Stimulated activated CD8-positive, alpha-beta memory T cell treated with anti-CD3 and anti-CD28 coated beads, Interleukin-7, amount 100 ng/mL, for 24 hours (primary cell): ENCODE data around the gene PLCL2.
"Not testable (repeated sequence)": the region's sequence is repeated elsewhere in the genome, so short reads cannot be mapped to it uniquely, and the experiment has no call there.

Source experiments
- DNase-seq: peaks from one replicate; pipeline ENCODE4 v3.0.0-alpha.2; 2020; ENCODE audit warnings: low read depth

PLCL2 gene

DNA sequence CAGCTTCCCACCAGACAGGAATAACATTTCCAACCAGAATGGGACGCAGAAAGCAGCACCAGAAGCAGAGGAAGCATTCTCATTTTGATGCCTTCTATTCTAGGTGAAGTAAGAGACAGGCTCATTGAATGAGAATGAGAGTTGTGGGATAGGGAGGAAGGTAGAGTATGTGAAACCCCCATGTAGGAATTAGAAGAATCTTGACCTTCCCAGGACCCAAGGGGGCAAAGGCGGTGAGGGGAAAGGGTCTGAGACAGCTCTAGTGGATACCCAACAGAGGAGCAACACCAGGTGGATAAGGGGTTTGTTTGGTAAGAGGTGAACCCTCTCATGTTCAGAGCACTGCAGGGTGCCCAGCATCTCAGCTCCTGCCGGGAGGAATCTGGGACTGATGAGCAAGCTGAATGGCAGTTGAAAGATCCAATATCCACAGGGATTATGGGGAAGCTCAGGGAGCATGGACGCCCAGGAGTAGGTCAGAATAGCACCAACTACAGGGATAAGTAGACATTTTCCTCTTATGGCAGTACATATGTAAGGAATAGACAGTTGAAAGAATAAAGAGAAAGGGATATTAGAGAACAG lies 77.0 kb downstream of the PLCL2 start:
- no peak for DNase-seq

DNA sequence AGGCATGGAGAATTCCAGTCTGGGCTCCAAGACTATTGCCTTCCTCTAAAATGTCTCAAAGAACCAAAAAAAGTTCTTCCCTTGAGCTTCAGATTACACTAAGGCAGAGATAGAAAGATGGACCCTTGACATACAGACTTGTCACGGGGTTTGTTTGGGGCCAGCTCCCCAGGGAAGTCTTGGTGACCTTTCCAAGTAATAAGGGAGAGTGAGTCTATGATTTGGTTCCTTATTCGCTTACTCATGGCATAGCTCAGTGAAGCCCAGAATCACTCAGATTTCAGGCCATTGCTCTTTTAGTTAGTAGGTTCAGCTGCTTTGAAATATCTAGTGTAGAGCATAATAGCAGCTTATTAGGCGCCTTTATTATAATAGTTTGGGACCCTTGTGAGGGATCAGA lies 90.3 kb downstream of the PLCL2 start:
- DNase-seq, result no peak

DNA sequence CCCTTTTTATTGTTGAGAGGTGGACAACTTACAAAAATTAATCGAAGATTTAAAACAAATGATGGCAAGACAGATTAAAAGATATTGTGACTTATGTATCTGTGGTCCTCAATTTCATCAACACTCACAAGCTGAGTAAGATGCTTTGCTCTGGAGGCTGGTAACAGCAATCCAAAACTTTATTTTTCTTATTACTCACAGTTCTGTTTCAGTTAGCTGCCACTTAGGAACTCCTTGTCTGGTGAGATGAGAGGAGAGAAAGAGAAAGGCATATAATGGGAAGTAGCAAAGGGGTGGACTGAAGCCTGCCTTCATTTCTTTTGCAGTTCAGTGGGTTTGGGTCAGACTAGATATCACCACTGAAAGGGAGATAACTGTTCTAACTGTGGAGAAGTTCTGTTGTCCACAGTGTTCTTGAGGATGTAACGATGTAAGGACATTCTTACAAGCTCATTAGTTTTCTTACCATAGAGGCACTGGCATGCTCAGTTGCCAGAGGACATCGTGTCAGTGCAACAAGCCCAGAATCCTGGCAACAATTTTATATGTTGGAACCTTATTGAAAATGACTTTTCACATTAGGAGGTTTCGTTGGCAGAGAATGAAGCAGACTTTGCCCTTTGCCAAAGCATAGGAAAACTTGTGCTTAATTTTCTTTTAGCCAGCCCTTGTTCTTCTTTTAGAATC lies 93.6 kb downstream of the PLCL2 start:
- no peak for DNase-seq

DNA sequence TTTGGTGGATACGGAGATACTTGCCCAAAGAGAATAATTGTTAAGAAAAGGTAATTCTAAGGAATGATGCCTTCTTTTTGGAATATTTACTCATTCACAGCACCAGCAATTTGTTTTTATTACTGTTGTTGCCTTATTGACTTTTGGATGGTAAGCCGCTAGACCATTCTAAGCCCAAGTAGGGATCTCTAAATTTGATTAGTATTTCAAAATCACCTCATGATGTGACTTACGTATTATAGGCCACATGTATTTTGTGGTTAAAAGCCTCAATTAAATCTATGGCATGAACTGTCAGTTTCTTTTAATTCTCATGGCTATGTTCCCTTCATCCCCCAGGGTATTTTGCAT lies 94.1 kb downstream of the PLCL2 start:
- DNase-seq, result no peak

DNA sequence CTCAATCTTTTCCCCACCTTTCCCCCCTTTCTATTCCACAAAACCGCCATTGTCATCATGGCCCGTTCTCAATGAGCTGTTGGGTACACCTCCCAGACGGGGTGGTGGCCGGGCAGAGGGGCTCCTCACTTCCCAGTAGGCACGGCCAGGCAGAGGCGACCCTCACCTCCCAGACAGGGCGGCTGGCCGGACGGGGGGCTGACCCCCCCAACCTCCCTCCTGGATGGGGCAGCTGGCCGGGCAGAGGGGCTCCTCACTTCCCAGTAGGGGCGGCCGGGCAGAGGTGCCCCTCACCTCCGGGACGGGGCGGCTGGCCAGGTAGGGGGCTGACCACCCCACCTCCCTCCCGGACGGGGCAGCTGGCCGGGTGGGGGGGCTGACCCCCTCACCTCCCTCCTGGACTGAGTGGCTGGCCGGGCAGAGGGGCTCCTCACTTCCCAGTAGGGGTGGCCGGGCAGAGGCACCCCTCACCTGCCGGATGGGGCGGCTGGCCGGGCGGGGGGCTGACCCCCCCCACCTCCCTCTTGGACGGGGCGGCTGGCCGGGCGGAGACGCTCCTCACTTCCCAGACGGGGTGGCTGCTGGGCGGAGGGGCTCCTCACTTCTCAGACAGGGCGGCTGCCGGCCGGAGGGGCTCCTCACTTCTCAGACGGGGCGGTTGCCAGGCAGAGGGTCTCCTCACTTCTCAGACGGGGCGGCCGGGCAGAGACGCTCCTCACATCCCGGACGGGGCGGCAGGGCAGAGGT lies 95.2 kb downstream of the PLCL2 start:
- not testable (repeated sequence) for DNase-seq

DNA sequence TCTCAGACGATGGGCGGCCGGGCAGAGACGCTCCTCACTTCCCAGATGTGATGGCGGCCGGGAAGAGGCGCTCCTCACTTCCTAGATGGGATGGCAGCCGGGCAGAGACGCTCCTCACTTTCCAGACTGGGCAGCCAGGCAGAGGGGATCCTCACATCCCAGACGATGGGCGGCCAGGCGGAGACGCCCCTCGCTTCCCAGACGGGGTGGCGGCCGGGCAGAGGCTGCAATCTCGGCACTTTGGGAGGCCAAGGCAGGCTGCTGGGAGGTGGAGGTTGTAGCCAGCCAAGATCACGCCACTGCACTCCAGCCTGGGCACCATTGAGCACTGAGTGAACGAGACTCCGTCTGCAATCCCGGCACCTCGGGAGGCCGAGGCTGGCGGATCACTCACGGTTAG lies 95.8 kb downstream of the PLCL2 start:
- not testable (repeated sequence) for DNase-seq

DNA sequence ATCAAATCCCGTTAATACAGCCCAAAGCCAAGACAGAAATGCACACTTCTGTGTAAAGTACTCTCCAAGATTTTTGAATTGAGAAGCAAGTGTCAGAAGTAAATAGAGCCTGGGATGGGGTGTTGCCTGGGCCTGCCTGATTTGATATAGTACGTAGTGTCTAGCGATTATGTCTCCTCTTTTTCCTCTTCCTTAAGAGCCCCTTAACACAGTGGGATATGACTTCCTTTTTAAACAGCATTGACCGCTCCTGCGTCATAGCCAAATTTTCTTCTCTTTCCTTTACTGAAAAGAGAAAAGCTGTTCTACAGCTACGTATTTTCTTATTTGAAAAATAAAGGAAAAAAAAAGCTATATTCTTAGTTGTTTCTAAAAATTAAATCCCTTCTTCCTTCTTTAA lies 97.7 kb downstream of the PLCL2 start:
- DNase-seq, result no peak

DNA sequence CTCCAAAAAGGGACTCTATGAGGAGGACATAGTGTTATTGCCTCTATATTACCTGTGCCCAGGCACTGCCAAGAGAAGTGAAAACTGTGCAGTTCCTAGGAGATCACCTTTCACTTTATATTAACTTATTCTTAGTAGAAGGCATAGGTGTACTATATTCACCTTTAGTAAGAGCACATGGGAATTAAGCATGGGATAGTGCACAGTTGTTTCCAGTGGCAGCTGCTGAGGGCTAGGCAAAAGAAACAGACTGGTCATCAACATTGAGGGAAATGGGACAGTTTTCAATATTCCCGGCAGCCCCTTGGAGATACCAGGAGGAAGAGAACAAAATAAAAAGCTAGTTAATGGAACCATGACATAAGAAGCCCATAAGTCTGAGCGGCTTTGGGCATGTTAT lies 100.9 kb downstream of the PLCL2 start:
- no peak for DNase-seq

DNA sequence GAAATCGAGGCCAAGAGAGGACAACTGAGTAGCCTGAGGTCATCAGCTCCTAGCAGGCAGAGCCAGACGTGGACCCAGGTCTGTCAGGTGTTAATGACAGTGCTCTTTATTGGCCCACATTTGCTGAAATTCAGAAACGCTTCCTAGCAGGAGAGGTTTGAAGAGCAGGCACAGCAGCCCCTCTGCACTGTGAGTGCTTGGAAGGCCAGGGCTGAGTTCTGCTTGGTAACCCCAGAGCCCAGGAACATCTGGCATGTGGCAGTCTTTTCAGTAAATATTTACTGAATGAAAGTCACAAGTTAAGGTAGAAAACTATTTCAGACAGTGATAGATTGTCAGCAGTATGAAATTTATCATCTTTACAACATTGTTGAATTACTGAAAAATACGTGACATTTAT lies 102.4 kb downstream of the PLCL2 start:
- no peak for DNase-seq

DNA sequence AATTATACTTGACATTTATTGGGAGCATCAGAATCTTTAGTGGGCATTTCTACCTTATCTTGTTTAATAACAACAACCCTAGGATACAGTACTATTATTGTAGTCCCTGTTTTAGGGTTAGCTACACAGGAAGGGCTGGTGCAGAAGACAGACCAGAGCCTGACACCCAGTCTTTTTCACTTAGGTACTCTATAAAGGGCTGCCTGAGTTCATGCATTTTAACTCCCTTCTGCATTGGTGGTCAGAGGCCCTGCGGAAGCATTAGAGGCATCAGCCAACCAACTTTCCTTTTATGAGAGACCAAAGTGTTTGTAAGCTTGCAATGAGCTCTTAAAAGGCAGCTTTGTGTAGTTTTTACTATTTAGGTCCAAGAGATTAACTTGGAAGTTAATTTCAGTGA lies 105.4 kb downstream of the PLCL2 start:
- no peak for DNase-seq

DNA sequence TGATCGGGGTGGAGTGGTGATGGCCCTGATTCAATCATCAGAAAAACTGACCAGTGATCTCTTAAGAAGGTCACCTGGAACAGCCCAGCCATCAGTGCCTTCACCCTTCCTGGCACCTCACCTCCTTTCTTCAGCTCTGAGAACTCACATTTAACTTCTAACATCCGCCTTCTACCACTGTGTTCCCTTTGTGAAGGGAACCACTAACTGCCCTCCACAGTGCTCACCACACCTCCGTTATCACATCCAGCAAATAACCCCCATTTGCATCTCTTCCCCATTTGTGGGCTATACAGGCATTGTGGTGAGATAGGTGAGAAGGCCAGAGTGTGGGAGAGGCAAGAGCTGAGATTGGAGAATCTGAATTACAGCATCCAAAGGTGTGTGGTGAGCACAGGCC lies 107.4 kb downstream of the PLCL2 start:
- no peak for DNase-seq

DNA sequence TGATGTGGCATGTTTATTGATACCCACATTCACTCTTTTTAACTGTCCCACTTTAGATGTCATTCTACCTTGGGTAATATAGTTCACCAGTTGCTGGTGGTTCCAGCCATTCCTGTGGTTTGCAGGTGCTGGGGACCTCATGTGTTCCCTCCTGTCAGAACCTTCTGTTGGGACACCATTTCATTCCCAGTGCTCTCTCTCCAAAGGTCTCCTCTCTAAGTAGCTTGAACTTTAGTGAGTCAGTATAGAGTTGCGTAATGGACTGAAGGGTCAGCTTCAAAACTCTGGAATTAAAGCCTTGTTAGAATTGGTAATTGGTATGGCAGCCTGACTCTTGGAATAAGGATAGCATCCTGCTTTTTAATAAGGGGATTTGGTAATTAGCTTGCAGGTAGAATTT lies 108.5 kb downstream of the PLCL2 start:
- DNase-seq, result no peak

DNA sequence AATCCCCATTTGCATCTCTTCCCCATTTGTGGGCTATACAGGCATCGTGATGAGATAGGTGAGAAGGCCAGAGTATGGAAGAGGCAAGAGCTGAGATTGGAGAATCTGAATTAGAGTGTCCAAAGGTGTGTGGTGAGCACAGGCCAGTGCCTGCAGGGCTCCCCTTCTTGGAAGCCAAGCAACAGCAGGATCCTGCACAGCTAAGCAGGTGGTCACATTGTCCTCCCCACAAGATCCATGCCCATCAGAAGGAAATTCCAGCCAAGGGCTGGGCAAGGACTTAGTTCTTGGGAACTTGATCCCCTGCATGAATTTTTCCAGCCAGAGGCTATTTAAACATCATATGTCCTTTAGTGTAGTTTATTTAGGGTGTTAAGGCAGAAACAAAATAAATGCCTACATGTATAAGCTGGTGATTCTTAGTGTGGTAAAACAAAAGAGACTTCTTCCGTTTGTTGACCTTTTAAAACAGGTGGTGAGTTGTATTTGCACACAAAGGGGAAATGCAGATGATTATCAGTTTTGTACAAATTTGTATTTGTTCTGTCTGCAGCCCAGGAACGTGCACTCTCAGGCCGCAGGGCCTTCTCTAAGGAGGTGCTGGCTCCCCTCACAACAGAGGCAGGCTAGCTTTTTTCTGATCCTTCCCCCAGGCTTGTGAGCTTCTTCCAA lies 110.2 kb downstream of the PLCL2 start:
- no peak for DNase-seq

DNA sequence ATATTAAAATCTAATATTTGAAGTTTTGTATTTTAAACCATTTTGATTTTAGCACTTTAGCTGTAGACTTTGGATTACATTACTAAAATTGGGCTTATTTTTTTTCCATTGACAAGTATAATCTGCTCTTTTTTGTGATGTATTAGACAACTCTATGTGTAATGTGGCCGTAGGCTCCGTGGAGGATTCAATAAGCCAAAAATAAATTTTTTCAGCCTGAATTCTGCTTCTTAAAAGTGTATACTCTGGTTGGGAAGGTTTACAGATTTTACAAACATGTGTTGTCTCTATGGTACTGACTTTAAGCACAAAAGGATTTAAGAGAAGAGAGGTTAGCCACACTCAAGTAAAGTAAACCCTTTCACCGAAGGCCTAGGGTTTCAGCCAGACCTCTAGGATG lies 110.8 kb downstream of the PLCL2 start:
- DNase-seq, result no peak

DNA sequence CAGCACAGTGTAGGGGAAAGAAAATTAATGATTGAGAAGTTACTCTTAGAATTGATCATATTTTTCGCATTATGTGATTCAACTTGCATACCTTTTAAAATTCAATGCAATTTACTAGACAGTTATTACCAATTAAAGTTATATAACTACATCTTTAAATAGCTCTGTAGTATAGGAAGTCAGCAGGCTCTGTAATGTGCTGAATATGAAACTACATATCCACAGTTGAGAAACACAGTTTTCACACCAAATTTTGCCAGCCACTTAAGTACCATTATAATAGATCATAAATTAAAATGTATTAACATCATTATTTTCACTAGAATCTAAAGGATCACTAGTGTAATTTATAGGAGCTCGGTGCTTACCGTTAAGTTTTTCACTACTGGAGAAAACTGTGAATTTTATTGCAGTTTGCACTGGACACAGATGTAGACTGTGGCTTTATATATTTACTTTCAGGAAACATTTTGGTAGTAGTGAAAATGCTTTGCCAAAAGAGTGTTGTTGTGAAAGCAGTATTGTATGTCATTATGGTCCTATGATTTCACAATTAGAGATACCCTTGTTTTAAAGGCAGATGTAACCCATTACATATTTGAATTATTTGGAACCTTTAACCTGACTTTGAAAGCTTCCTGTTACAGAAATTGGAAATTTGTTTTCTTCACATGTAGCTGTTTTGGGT lies 113.6 kb downstream of the PLCL2 start:
- DNase-seq, result no peak

DNA sequence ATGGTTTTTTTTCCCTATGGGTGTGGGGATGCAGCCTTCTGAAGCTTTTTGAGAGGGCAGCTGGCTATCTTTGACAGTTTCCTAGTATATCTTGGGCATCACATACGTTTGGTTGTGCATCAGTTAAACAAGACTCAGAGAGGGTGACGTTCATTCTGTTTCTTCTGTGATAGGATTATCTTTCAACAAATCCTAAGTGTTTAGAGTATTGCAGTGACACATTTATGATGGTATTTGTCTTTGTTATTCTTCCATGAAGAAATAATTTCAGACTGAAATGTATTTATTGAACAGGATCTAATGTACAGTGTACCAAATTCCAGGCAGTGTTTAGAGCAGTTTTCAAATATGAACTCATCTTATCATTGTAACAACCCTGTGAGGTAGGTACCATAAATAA lies 114.4 kb downstream of the PLCL2 start:
- DNase-seq, result no peak

DNA sequence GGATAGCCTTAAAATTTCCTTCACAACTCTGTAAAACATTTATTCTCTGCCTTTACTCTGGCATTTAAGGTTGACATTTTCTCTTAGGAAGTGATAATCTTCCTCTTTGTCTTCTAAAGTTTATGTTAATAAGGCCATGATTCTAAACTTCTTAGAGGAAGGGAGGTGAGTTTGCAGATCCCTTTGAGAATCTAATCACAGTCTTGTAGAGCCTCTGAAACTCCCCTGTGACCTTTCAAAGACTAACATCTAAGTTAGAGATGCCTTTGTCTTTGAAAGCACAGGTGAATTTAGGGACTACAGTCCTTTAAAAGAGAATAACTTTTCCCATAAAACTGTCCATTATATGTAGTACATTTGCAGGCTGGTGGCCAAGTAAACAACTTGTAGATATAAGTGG lies 115.1 kb downstream of the PLCL2 start:
- no peak for DNase-seq

DNA sequence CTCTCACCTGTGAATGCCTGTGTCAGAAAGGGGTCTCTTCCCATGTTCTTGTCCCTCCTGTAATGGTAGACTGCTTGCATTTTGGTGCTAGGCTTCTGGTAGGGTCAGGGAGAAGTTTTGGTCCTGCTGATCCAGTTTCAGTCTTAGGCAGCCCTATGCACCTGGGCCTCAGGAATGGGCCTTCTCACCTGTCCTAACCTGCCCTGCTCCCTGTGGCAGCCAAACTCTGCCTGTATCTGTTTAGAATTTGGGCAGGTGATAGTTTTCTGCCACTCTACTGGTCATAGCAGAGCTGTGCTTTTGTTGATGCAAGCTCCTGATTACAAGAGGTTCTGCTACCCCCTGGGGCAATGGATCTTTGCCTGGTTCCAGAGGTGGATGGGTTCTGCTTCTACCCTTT lies 118.7 kb downstream of the PLCL2 start:
- DNase-seq, result no peak

DNA sequence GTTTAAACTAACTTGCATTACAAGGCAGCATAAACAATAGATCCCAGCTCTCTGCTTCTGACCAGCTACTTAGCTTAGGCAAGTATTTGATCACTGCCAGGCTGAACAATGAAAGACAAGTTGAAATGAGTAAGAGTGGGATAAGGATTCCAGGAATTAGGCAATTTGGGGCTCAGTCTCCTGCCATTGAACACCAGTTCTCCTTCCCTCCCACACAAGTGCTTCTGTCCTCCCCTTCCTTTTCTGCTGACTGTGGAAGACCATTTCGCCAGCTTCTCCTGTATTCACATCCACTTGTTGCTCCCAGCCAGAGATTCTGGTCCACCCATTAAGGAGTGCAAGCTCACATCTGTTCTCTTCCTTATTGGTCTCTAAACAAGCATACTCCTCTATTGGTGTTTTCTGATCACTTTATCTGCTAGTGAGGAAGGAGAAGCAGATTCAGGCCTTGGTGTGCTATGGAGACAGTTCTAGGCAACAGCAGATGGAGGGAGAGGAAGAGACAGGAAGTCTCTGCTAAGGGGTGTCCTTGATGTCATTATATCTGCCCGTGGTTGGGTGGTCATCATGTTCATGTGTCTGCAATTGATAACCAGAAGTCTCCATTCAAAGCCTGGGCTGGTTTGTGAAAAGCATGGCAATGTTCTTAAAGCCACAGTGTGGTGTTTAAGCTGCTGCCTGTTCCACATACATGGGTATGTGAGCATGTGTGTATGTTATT lies 121.5 kb downstream of the PLCL2 start:
- no peak for DNase-seq

DNA sequence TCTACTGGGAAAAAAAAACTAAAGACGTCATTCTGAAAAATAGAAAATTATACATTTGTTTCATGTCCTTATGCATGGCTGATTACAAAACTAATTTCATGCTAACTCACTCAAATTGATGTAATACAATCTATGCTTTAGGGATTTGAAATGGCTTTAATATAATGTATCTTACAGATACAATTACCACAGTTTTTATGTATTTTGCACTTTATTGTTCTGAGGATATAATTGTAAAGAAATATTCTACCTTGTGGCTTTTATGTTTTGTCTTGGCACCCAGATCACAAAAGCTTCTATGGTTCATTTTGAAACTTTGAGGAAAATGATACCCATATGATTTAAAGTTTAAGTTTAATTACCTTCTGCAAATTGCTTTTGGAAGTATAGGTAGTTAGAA lies 122.5 kb downstream of the PLCL2 start:
- no peak for DNase-seq

DNA sequence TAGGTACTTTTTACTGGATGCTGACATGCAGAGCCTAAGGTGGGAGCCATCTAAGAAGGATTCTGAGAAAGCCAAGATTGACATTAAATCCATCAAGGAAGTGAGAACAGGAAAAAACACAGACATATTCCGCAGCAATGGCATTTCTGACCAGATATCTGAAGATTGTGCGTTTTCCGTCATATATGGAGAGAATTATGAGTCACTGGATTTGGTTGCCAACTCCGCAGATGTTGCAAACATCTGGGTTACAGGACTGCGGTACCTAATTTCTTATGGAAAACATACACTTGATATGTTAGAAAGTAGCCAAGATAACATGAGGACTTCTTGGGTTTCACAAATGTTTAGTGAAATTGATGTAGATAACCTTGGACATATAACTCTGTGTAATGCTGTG lies 125.1 kb downstream of the PLCL2 start:
- no peak for DNase-seq
